Measurements from ENCODE around the gene PIK3C2A.

DNA sequence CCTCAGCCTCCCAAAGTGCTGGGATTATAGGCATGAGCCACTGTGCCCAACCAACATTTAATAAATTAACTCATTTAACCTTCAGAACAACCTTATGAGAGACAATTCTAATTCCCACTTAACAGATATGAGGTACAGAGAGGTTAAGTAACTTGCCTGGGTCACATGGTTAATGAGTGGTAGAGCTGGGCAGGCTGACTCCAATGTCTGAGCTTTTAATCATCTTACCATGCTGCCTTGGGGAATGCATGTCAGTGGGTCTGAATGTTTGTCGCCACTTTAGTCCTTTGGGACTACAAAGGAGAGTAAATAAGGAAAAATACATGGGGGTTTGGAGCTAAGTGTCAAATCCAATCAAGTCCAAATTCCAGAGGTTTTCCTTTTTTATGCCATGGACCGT, 11.2 kb upstream of the PIK3C2A start:
- TF ChIP-seq CTCF (conservative IDR thresholded peaks at IDR 0.05; ENCODE audit: low read depth, low read length), result no peak
- no peak for TF ChIP-seq EZH2phosphoT487 (IDR thresholded peaks at IDR 0.05; ENCODE audit: borderline replicate concordance, low read length)
